GM12878 (cell line): ENCODE results near the gene PAEP.

Source experiments
- BCL11A ChIP-seq: IDR thresholded peaks from 2 replicates; pipeline ENCODE4 v1.6.1; 2011; ENCODE audit warnings: low read depth, low read length
- MAX ChIP-seq: IDR thresholded peaks from 2 replicates; pipeline ENCODE4 v1.6.1; 2012; ENCODE audit warnings: low read depth, low read length, improper control_type of control experiment
- MEF2B ChIP-seq: fragments of 450-650 bp; IDR thresholded peaks from 2 replicates; pipeline ENCODE4 v1.6.1; 2018; ENCODE audit warnings: mild to moderate bottlenecking, moderate library complexity; ENCODE audit not compliant: partially characterized antibody, poor library complexity, severe bottlenecking
- POLR2AphosphoS5 ChIP-seq: IDR thresholded peaks from 2 replicates; pipeline ENCODE4 v1.6.1; 2011; ENCODE audit warnings: mild to moderate bottlenecking, low read length, inconsistent platforms
- TCF12 ChIP-seq: IDR thresholded peaks from 2 replicates; pipeline ENCODE4 v1.6.1; 2011; ENCODE audit warnings: low read depth, mild to moderate bottlenecking, low read length
- YY1 ChIP-seq: IDR thresholded peaks from 2 replicates; pipeline ENCODE4 v1.6.1; 2011; ENCODE audit warnings: low read depth, mild to moderate bottlenecking, low read length
- TF ChIP-seq, protein P1 (sequence below), 3 experiments: IDR thresholded peaks in 2 of 3; conservative IDR thresholded peaks in 1 of 3; 2 replicates each; pipeline ENCODE4 v1.5.1; 2011; ENCODE audit warnings: low read depth in 3 of 3, low read length in 3 of 3, mild to moderate bottlenecking in 3 of 3, control low read depth in 2 of 3, moderate library complexity in 2 of 3, inconsistent platforms in 1 of 3, mixed read lengths in 1 of 3; ENCODE audit not compliant: control insufficient read depth in 2 of 3, insufficient read depth in 1 of 3; ENCODE audit errors: extremely low read depth in 1 of 3

DNA sequence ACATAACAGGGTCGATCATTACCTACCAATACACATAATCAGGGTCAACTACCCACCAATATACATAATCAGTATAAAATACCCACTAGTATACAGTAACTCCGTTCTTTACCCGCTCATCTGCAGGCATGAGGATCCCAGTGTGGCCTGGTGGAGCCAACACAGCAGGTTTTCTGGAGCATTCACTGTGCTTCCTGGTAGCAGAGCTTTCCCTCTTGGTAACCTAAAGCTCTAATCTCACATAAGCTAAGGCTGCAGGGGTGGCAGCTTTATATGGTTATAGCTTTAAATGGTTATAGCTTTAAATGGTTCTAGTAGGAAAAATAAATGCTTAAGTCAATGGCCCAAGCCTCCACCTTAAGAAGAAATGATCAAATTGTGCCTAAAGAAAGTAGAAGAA is 28.4 kb upstream of the PAEP start:
- TF ChIP-seq YY1 (no peak), BCL11A (no peak), POLR2AphosphoS5 (no peak), MEF2B (no peak), TCF12 (no peak), MAX (no peak)
- TF ChIP-seq, protein P1, sequence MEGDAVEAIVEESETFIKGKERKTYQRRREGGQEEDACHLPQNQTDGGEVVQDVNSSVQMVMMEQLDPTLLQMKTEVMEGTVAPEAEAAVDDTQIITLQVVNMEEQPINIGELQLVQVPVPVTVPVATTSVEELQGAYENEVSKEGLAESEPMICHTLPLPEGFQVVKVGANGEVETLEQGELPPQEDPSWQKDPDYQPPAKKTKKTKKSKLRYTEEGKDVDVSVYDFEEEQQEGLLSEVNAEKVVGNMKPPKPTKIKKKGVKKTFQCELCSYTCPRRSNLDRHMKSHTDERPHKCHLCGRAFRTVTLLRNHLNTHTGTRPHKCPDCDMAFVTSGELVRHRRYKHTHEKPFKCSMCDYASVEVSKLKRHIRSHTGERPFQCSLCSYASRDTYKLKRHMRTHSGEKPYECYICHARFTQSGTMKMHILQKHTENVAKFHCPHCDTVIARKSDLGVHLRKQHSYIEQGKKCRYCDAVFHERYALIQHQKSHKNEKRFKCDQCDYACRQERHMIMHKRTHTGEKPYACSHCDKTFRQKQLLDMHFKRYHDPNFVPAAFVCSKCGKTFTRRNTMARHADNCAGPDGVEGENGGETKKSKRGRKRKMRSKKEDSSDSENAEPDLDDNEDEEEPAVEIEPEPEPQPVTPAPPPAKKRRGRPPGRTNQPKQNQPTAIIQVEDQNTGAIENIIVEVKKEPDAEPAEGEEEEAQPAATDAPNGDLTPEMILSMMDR (IDR thresholded peaks at IDR 0.05 in 2 of 3, conservative IDR thresholded peaks at IDR 0.05 in 1 of 3; ENCODE audit: control insufficient read depth in 2 of 3, extremely low read depth in 1 of 3, insufficient read depth in 1 of 3, low read depth in 3 of 3, low read length in 3 of 3): no peak
